GM18868 (cell line): ENCODE measurements around the gene POLDIP3.
A peak's percentile ranks its signal among the peaks of the same experiment; 100 is the strongest.
"Not testable (repeated sequence)": the region's sequence is repeated elsewhere in the genome, so short reads cannot be mapped to it uniquely, and the experiment has no call there.

ENCODE experiments used
- ATAC-seq: cut with Tn5 transposase; IDR thresholded peaks from one replicate; pipeline ENCODE4 v1.9.1; 2021; ENCODE audit warnings: mild to moderate bottlenecking, moderate library complexity; ENCODE audit not compliant: unreplicated experiment

POLDIP3 gene

GRCh38 chr22:42561856-42562255, 52.8 kb downstream of the POLDIP3 start:
- no peak for ATAC-seq

- no peak for ATAC-seq
These were observed 53.9 kb downstream of the POLDIP3 start for GRCh38 chr22:42560781-42561180.

GRCh38 chr22:42560381-42560780, 54.3 kb downstream of the POLDIP3 start:
- ATAC-seq, result no peak

GRCh38 chr22:42553475-42554361, 61.0 kb downstream of the POLDIP3 start, which contains the start of gene SERHL2:
Gene SERHL2 (plus strand): TSS chr22:42553956. CDS start chr22:42554021, 65 bp downstream.
- ATAC-seq, result peak; percentile 70

GRCh38 chr22:42552294-42552647, 62.4 kb downstream of the POLDIP3 start:
- ATAC-seq, result not testable (repeated sequence)

GRCh38 chr22:42549331-42550060, 65.2 kb downstream of the POLDIP3 start:
- ATAC-seq, result no peak

- no peak for ATAC-seq
These were observed 65.9 kb downstream of the POLDIP3 start for GRCh38 chr22:42548597-42549330.

GRCh38 chr22:42548126-42548525, 66.6 kb downstream of the POLDIP3 start:
- not testable (repeated sequence) for ATAC-seq

GRCh38 chr22:42547562-42547961, 67.1 kb downstream of the POLDIP3 start:
- ATAC-seq, result no peak

GRCh38 chr22:42544686-42545085, 70.0 kb downstream of the POLDIP3 start:
- no peak for ATAC-seq

GRCh38 chr22:42539236-42539771, 75.4 kb downstream of the POLDIP3 start:
- peak; percentile 37 for ATAC-seq

- ATAC-seq, result peak; percentile 56
These were observed 77.4 kb downstream of the POLDIP3 start for GRCh38 chr22:42537199-42537831.

GRCh38 chr22:42536634-42537033, 78.0 kb downstream of the POLDIP3 start:
- not testable (repeated sequence) for ATAC-seq

GRCh38 chr22:42536166-42536565, 78.5 kb downstream of the POLDIP3 start:
- ATAC-seq, result no peak

- ATAC-seq, result not testable (repeated sequence)
These were observed 79.5 kb downstream of the POLDIP3 start for GRCh38 chr22:42535082-42535731.
